ENCODE data around the gene IL4R. TPM values are rescaled to one million over a fixed set of nuclear protein-coding genes. Genes with fewer than 3 reads are reported as not detected.

The IL4R gene
- total and polyA plus RNA-seq, 2 experiments from 2014 or later: 6.4 to 17.6 TPM

DNA sequence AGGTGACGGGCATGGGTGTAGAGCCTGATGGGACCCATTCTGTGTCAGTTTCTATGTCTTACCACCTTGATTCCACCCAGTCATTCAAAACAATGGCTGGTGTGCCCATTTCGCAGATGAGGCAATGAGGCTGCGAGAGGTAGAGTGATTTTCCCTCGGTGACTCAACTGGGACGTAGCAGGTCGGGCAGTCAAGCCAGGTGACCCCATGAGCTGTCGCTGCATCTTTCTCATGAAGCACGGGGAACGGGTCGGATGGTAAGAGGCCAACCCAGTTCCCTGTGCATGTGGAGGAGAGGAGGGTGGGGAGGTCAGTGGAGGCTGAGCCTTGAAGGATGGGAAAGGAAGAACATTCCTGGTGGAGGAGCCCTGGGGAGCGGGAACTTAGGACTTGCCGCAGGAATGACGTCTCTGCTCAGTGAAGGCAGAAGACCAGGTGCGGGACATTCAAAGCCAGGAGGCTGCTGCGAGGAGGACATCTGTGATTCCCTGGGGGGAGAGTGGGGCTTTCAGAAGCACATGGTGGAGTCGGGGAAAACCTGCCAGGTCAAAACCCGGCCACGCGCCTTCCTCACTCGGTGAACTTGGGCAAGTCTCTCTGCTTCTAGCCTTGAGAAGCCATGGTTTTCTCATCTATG lies 89.3 kb downstream of the IL4R start:
- H3K27ac Mint-ChIP-seq: no peak overlapping the region
- H3K4me1 Mint-ChIP-seq: peaks cover 11% of the 10 kb centered on the region; the same call in 2 of the 3 replicates
- no peak overlapping the region for H3K4me3 Mint-ChIP-seq
- H3K9me2 ChIP-seq (ENCODE audit: insufficient read depth): no peaks in the 10 kb centered on the region; the same call in 1 of the 2 replicates
- H3K9me3 Mint-ChIP-seq: no peaks in the 10 kb centered on the region
- H3K36me3 Mint-ChIP-seq (ENCODE audit: low read depth): no peaks in the 10 kb centered on the region
- ATAC-seq (no peak), DNase-seq (ENCODE audit: low spot score) (no peak)
- no peaks in the 10 kb centered on the region for H4K20me1 ChIP-seq (replicated peaks; ENCODE audit: insufficient read depth)
- H3K27me3 Mint-ChIP-seq (ENCODE audit: insufficient read depth, low read depth, poor library complexity): peaks cover 6% of the 10 kb centered on the region
- no peaks in the 10 kb centered on the region for H3K27me3 ChIP-seq (ENCODE audit: insufficient read depth)
- H3K36me3 ChIP-seq (ENCODE audit: insufficient read depth): no peaks in the 10 kb centered on the region
- no peaks in the 10 kb centered on the region for H3K79me2 ChIP-seq (replicated peaks; ENCODE audit: insufficient read depth)
- H3K4me3 ChIP-seq: no peak overlapping the region
- H3K27ac ChIP-seq (ENCODE audit: low read depth): no peak overlapping the region
- no peaks in the 10 kb centered on the region; the same call in 1 of the 2 replicates for H3K4me1 ChIP-seq (ENCODE audit: insufficient read depth)
- TF ChIP-seq EZH2 (IDR thresholded peaks at IDR 0.05; ENCODE audit: low read depth, unreplicated experiment) (no peak), EZH2phosphoT487 (IDR thresholded peaks at IDR 0.05; ENCODE audit: unreplicated experiment) (no peak), STAT1 (IDR thresholded peaks at IDR 0.05; ENCODE audit: unreplicated experiment) (no peak), POLR2AphosphoS5 (IDR thresholded peaks at IDR 0.05; ENCODE audit: low read depth) (no peak), CREB1 (CRISPR knock-in tag; IDR thresholded peaks at IDR 0.05; ENCODE audit: low read depth) (no peak), ZNF331 (CRISPR knock-in tag; IDR thresholded peaks at IDR 0.05; ENCODE audit: low read depth) (no peak)
- TF ChIP-seq, protein P1, sequence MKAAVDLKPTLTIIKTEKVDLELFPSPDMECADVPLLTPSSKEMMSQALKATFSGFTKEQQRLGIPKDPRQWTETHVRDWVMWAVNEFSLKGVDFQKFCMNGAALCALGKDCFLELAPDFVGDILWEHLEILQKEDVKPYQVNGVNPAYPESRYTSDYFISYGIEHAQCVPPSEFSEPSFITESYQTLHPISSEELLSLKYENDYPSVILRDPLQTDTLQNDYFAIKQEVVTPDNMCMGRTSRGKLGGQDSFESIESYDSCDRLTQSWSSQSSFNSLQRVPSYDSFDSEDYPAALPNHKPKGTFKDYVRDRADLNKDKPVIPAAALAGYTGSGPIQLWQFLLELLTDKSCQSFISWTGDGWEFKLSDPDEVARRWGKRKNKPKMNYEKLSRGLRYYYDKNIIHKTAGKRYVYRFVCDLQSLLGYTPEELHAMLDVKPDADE (IDR thresholded peaks at IDR 0.05): no peak
- H3K4me2 ChIP-seq: no peak overlapping the region
- H2AFZ ChIP-seq: no peak overlapping the region
- H3F3A ChIP-seq (replicated peaks; ENCODE audit: low read depth): no peaks in the 10 kb centered on the region

- Mint-ChIP-seq H3K4me1 (peaks cover 13% of the 10 kb centered on the region; the same call in 2 of the 3 replicates), H3K27me3 (ENCODE audit: insufficient read depth, low read depth, poor library complexity) (peaks cover 4% of the 10 kb centered on the region), H3K36me3 (ENCODE audit: low read depth) (no peaks in the 10 kb centered on the region), H3K9me3 (no peaks in the 10 kb centered on the region), H3K4me3 (no peak overlapping the region), H3K27ac (no peak overlapping the region)
- ATAC-seq (no peak), DNase-seq (ENCODE audit: low spot score) (no peak)
- Histone ChIP-seq H3K79me2 (replicated peaks; ENCODE audit: insufficient read depth) (no peaks in the 10 kb centered on the region), H3K27ac (ENCODE audit: low read depth) (no peak overlapping the region), H3K27me3 (ENCODE audit: insufficient read depth) (no peaks in the 10 kb centered on the region), H3K36me3 (ENCODE audit: insufficient read depth) (no peaks in the 10 kb centered on the region), H3K4me2 (no peak overlapping the region), H3K9me2 (ENCODE audit: insufficient read depth) (no peaks in the 10 kb centered on the region; the same call in 1 of the 2 replicates), H2AFZ (no peak overlapping the region), H3F3A (replicated peaks; ENCODE audit: low read depth) (no peaks in the 10 kb centered on the region), H4K20me1 (replicated peaks; ENCODE audit: insufficient read depth) (no peaks in the 10 kb centered on the region), H3K4me1 (ENCODE audit: insufficient read depth) (no peaks in the 10 kb centered on the region; the same call in 1 of the 2 replicates), H3K4me3 (no peak overlapping the region)
- no peak for TF ChIP-seq JUNB (IDR thresholded peaks at IDR 0.05; ENCODE audit: unreplicated experiment)
- no peak for TF ChIP-seq EZH2phosphoT487 (IDR thresholded peaks at IDR 0.05; ENCODE audit: unreplicated experiment)
- TF ChIP-seq, protein P1 (IDR thresholded peaks at IDR 0.05): no peak
- no peak for TF ChIP-seq CTCF (conservative IDR thresholded peaks at IDR 0.05; ENCODE audit: low read depth in 2 of 2)
- TF ChIP-seq EZH2 (IDR thresholded peaks at IDR 0.05; ENCODE audit: low read depth, unreplicated experiment): no peak
- no peak for TF ChIP-seq CREB1 (CRISPR knock-in tag; IDR thresholded peaks at IDR 0.05; ENCODE audit: low read depth)
- TF ChIP-seq, protein P2, sequence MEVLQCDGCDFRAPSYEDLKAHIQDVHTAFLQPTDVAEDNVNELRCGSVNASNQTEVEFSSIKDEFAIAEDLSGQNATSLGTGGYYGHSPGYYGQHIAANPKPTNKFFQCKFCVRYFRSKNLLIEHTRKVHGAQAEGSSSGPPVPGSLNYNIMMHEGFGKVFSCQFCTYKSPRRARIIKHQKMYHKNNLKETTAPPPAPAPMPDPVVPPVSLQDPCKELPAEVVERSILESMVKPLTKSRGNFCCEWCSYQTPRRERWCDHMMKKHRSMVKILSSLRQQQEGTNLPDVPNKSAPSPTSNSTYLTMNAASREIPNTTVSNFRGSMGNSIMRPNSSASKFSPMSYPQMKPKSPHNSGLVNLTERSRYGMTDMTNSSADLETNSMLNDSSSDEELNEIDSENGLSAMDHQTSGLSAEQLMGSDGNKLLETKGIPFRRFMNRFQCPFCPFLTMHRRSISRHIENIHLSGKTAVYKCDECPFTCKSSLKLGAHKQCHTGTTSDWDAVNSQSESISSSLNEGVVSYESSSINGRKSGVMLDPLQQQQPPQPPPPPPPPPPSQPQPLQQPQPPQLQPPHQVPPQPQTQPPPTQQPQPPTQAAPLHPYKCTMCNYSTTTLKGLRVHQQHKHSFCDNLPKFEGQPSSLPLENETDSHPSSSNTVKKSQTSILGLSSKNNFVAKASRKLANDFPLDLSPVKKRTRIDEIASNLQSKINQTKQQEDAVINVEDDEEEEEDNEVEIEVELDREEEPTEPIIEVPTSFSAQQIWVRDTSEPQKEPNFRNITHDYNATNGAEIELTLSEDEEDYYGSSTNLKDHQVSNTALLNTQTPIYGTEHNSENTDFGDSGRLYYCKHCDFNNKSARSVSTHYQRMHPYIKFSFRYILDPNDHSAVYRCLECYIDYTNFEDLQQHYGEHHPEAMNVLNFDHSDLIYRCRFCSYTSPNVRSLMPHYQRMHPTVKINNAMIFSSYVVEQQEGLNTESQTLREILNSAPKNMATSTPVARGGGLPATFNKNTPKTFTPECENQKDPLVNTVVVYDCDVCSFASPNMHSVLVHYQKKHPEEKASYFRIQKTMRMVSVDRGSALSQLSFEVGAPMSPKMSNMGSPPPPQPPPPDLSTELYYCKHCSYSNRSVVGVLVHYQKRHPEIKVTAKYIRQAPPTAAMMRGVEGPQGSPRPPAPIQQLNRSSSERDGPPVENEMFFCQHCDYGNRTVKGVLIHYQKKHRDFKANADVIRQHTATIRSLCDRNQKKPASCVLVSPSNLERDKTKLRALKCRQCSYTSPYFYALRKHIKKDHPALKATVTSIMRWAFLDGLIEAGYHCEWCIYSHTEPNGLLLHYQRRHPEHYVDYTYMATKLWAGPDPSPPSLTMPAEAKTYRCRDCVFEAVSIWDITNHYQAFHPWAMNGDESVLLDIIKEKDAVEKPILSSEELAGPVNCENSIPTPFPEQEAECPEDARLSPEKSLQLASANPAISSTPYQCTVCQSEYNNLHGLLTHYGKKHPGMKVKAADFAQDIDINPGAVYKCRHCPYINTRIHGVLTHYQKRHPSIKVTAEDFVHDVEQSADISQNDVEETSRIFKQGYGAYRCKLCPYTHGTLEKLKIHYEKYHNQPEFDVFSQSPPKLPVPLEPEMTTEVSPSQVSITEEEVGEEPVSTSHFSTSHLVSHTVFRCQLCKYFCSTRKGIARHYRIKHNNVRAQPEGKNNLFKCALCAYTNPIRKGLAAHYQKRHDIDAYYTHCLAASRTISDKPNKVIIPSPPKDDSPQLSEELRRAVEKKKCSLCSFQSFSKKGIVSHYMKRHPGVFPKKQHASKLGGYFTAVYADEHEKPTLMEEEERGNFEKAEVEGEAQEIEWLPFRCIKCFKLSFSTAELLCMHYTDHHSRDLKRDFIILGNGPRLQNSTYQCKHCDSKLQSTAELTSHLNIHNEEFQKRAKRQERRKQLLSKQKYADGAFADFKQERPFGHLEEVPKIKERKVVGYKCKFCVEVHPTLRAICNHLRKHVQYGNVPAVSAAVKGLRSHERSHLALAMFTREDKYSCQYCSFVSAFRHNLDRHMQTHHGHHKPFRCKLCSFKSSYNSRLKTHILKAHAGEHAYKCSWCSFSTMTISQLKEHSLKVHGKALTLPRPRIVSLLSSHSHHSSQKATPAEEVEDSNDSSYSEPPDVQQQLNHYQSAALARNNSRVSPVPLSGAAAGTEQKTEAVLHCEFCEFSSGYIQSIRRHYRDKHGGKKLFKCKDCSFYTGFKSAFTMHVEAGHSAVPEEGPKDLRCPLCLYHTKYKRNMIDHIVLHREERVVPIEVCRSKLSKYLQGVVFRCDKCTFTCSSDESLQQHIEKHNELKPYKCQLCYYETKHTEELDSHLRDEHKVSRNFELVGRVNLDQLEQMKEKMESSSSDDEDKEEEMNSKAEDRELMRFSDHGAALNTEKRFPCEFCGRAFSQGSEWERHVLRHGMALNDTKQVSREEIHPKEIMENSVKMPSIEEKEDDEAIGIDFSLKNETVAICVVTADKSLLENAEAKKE (CRISPR knock-in tag; IDR thresholded peaks at IDR 0.05): no peak
- TF ChIP-seq ZNF331 (CRISPR knock-in tag; IDR thresholded peaks at IDR 0.05; ENCODE audit: low read depth): no peak
These were observed 89.8 kb downstream of the IL4R start for GRCh38 chr16:27403601-27403992.

Data from GM23338 (cell line).